Activated T-cell treated with anti-CD3 and anti-CD28 coated beads for 48 hours (primary cell): ENCODE measurements around the gene ZNRD2.
"Not testable (repeated sequence)": the region's sequence is repeated elsewhere in the genome, so short reads cannot be mapped to it uniquely, and the experiment has no call there.

Experiments used
- DNase-seq: peaks from one replicate; pipeline ENCODE4 v3.0.0-alpha.2; 2020; ENCODE audit warnings: low read depth

ZNRD2 gene

GRCh38 chr11:65569973-65570918, at the start of gene ZNRD2:
Gene ZNRD2, plus strand, starts transcription at chr11:65570477. Its CDS starts 15 bp downstream, at chr11:65570492.
- peak; percentile 99 for DNase-seq

- not testable (repeated sequence) for DNase-seq
These were observed 48.3 kb upstream of the ZNRD2 start for GRCh38 chr11:65521777-65522521.

GRCh38 chr11:65522718-65523630, 47.3 kb upstream of the ZNRD2 start:
- not testable (repeated sequence) for DNase-seq

GRCh38 chr11:65523631-65523968, 46.7 kb upstream of the ZNRD2 start:
- DNase-seq = not testable (repeated sequence)

GRCh38 chr11:65524014-65524740, 46.1 kb upstream of the ZNRD2 start:
- DNase-seq = no peak

GRCh38 chr11:65524741-65525545, 45.3 kb upstream of the ZNRD2 start, which contains the start of gene SCYL1:
Gene SCYL1, plus strand, starts transcription at chr11:65525083. Its CDS starts 71 bp downstream, at chr11:65525154.
- peak; percentile 78 for DNase-seq

- DNase-seq = no peak
These were observed 44.5 kb upstream of the ZNRD2 start for GRCh38 chr11:65525546-65526480.

- DNase-seq = no peak
These were observed 43.5 kb upstream of the ZNRD2 start for GRCh38 chr11:65526744-65527143.

GRCh38 chr11:65528819-65529350, 41.4 kb upstream of the ZNRD2 start:
- no peak for DNase-seq

- DNase-seq = no peak
These were observed 40.7 kb upstream of the ZNRD2 start for GRCh38 chr11:65529475-65530156.

GRCh38 chr11:65530157-65530496, 40.1 kb upstream of the ZNRD2 start:
- DNase-seq = no peak

GRCh38 chr11:65532388-65533064, 37.8 kb upstream of the ZNRD2 start:
- DNase-seq = no peak

- no peak for DNase-seq
These were observed 35.2 kb upstream of the ZNRD2 start for GRCh38 chr11:65535102-65535501.

- DNase-seq = no peak
These were observed 33.6 kb upstream of the ZNRD2 start for GRCh38 chr11:65536412-65537295.

- DNase-seq = no peak
These were observed 33.0 kb upstream of the ZNRD2 start for GRCh38 chr11:65537296-65537597.

GRCh38 chr11:65537620-65538231, 32.6 kb upstream of the ZNRD2 start:
- DNase-seq = no peak
